Medulla oblongata (tissue), 1 donor: ENCODE results near the gene PPHLN1.

ENCODE experiments used
- DNase-seq: peaks from one replicate; pipeline ENCODE4 v3.0.0-alpha.2; 2015; ENCODE audit errors: extremely low spot score

PPHLN1 gene

DNA sequence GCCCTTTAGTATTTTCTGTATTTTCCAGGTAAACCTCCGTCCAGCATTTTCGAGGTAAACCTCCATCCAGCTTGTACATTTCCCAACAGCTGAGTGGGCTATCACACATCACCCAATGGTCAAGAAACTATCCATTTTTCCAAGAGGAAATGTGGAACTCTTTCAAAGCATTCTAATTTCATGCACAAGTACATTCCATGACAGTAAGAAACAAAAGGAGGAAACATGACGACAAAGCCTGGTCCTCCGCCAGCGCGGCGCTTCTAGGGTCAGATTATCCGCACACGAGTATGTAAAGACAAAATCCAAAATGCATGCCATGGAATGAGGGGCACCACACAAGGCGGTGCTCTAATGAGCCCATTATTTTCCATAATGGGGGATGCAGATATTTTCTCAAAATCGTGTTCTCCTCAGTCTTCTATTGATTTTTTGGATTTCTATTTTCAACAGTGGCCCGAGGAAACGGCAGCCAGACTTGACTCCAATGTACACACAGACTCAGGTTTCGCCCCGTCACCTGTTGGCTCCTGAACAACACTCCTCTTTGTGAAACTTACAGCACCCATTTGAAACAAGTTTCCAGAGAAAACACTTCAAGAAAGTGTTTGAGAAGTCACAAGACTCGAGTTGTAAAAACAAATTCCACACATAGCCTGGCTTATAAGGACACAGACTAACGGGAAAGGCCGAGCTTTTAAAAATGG is 156.2 kb downstream of the PPHLN1 start:
- peak; percentile 25 for DNase-seq

DNA sequence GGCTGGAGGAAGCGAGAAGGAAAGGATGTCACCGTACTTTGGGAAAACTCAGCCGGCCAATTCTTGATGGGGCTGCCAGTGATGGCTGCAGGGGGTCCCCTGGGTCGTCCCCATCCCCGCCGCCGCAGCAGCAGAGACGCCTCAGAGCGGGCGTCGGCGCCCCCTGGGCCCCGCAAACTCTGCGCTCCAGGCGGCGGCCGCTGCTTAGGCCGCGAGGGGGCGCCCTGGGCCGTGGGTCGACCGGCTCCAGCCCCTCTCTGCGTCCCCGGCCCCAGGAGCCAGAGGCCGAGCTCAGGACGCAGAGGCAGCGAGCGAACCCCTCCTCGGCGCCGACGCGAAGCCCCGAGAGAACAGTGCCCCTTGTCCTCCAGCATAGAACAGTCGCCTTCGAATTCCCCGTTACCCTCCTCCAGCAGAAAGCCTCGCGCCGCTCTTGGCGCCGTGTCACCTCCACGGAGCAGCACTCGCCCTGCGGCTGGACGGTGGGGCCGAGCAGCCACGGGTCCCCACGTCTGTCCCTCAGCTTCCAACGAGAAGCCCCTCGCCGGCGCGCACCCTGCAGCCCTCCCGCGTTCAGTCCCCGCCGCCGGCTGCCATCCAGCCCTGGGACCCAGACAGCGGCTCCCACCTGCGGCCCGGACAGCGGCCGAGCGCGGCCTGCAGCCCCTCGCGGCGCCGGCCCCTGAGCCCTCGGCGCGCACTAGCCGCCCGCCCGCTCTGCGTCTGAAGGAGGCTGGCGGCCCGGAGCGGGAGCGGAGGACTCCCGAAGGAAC is 157.0 kb downstream of the PPHLN1 start:
- peak; percentile 76 for DNase-seq

DNA sequence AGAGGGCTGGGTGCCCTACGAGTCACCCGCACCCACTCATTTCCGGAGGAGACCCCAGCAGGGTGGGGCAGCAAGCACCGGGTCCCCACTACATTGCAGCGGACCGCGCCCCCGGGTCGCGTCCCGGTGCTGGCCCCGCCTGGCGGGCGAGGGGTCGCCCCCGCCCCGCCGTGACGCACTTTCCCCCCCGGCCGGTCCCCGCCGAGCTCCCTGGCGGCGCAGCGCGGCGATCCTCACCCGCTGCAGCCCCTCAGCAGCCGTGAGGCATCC is 157.5 kb downstream of the PPHLN1 start:
- DNase-seq: peak; percentile 21

DNA sequence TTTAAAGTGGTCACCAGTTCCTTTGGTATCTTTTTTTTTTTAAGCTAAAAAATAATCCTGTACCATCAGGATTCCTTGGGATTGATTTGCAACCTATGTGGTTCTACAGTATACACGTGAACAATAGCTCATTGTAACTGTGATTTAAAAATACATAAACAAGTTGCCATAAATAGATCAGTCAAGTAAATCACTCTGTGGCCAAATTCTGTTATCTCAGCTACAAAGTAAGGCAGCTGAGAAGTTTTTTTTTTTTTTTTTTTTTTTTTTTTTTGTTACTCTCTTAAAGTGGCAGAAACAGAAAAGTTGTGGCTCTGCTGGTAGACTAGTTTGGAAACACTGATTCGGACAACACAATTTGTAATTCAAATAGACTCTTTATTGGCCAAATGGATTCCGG is 159.0 kb downstream of the PPHLN1 start:
- DNase-seq: no peak

DNA sequence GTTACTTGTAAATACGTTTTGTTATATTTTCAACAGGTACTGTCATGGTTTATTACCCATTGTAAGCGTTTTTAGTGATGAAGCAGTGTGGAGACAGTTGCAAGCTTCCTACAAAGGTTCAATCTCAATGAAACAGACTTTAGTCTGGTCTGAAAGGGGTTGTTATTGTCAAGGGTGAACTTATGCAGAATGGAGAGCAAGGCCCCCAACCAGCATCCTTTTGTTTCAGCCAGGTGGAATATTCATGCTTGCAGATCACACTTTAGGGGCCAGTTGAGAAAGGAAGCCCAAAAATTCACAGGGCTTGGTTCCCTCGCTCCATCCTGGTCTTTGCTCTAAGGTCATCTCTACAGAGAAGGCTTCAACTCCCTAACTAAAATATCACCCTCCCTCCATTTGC is 159.9 kb downstream of the PPHLN1 start:
- DNase-seq: no peak

DNA sequence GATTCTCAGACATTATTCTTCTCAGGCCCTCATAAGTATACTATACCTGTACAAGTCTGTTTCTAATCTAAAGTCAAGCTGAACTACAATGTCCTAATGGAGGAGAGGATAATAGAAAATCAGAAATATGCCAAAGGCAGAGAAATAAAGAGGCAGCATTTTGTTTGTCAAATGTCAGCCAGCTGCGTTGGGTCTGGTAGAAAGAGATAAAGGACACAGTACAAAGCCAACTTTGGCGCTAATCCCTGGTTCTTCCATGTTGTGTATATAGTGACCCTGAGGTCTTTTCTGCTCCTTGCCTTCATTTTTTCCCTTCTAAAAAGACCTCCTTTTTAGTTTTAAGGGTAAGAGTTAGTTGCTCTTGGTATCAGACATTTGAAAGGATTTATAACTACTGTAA is 160.4 kb downstream of the PPHLN1 start:
- DNase-seq: no peak

DNA sequence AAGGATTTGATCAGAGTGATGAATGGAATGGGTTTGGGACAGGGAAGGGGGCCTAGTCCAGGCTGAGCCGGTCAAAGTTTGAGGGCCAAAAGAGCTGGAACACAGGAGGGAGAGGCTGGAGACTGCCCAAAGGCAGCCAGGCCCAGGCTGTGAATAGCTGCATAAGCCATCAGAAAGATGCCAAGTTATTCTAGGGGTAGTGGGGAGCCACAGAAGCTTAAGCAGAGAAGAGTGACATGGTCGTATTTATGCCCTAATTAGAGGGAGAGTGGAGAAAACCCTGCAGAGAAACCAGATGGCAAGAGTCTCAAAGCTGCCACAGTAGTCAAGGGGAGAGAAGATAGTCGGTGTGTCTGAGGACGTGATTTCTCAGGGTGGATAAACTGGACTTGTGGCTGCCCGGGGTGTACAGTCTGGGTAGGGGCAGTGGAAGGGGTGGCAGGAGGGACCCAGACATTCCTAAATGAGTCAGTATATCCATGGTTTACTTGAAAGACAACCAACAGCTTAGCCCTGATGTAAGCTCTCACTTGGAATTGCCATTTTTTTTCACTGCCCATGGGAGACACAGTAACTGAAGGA is 164.4 kb downstream of the PPHLN1 start:
- DNase-seq: no peak
